Common myeloid progenitor, CD34-positive (primary cell): ENCODE data around the gene NDUFS7.
"Not testable (repeated sequence)": the region's sequence is repeated elsewhere in the genome, so short reads cannot be mapped to it uniquely, and the experiment has no call there.

Experiments
- CTCF ChIA-PET: fragments of 350-600 bp; sonication (Branson Sonifier 250); formaldehyde crosslinking; loops from one replicate; lab custom pipeline; 2021; ENCODE audit warnings: antibody characterized with exemption; lab: Charles Lee
- POLR2A ChIA-PET: fragments of 350-600 bp; sonication (Branson Sonifier 250); formaldehyde crosslinking; loops from one replicate; lab custom pipeline; 2021; ENCODE audit warnings: antibody characterized with exemption; lab: Charles Lee
- DNase-seq, 3 donors: peaks; one replicate each; pipeline versions ENCODE4 v3.0.0 to v3.0.0-alpha.2; 2013
- H3K27ac ChIP-seq, 2 experiments: 1 replicate in 1 of 2; 2 replicates in 1 of 2; pipeline ENCODE4 v1.7.0; 2013; ENCODE audit warnings: inconsistent platforms in 2 of 2, low read length in 2 of 2, mild to moderate bottlenecking in 2 of 2, low read depth in 1 of 2, moderate library complexity in 1 of 2; ENCODE audit not compliant: severe bottlenecking in 2 of 2, insufficient read depth in 1 of 2, poor library complexity in 1 of 2
- H3K27me3 ChIP-seq, 5 experiments: replicated peaks in 2 of 5; 1 replicate in 3 of 5; 2 replicates in 2 of 5; pipeline versions ENCODE4 v1.6.1 to v1.7.0; 2013; ENCODE audit warnings: low read length in 4 of 5, mild to moderate bottlenecking in 2 of 5, moderate library complexity in 2 of 5, inconsistent platforms in 1 of 5; ENCODE audit not compliant: insufficient read depth in 5 of 5, control insufficient read depth in 4 of 5
- H3K36me3 ChIP-seq, 4 experiments: 1 replicate in 2 of 4; 2 replicates in 2 of 4; pipeline versions ENCODE4 v1.6.1 to v1.7.0; 2013; ENCODE audit warnings: low read length in 3 of 4, control low read depth in 1 of 4, mild to moderate bottlenecking in 1 of 4; ENCODE audit not compliant: control insufficient read depth in 4 of 4, insufficient read depth in 4 of 4
- H3K4me1 ChIP-seq, 4 experiments: 1 replicate in 3 of 4; 2 replicates in 1 of 4; pipeline versions ENCODE4 v1.6.1 to v1.7.1; 2013; ENCODE audit warnings: low read length in 3 of 4, mild to moderate bottlenecking in 3 of 4, control low read depth in 1 of 4, inconsistent platforms in 1 of 4, moderate library complexity in 1 of 4; ENCODE audit not compliant: control insufficient read depth in 4 of 4, insufficient read depth in 4 of 4; ENCODE audit errors: control extremely low read depth in 1 of 4
- H3K4me3 ChIP-seq, 7 experiments: 1 replicate in 4 of 7; 2 replicates in 3 of 7; pipeline versions ENCODE4 v1.5.1 to v1.7.0; 2013; ENCODE audit warnings: mild to moderate bottlenecking in 7 of 7, low read length in 6 of 7, moderate library complexity in 6 of 7, inconsistent platforms in 2 of 7, low read depth in 2 of 7, control low read depth in 1 of 7; ENCODE audit not compliant: insufficient read depth in 4 of 7, control insufficient read depth in 1 of 7; ENCODE audit errors: extremely low read depth in 1 of 7
- H3K9me3 ChIP-seq, 5 experiments: 1 replicate in 4 of 5; 2 replicates in 1 of 5; pipeline versions ENCODE4 v1.6.1 to v1.7.1; 2013; ENCODE audit warnings: low read length in 4 of 5, mild to moderate bottlenecking in 2 of 5, inconsistent platforms in 1 of 5, low read depth in 1 of 5, moderate library complexity in 1 of 5; ENCODE audit not compliant: control insufficient read depth in 4 of 5, insufficient read depth in 2 of 5; ENCODE audit errors: control extremely low read depth in 1 of 5
- WGBS: methylation state at CpG from one replicate; pipeline ENCODE4 v1.1.5; 2013; ENCODE audit not compliant: insufficient coverage; 5-methylcytosine and 5-hydroxymethylcytosine counted together

The NDUFS7 gene

GRCh38 chr19:1418951-1419738, 35.4 kb downstream of the NDUFS7 start:
- no peaks in the 10 kb centered on the region for H3K27me3 ChIP-seq
- ChIA-PET CTCF (interaction anchor here (0.9 kb wide), 1 partner anchor 9 kb away, joined by 3 read pairs; no protein-coding TSS in a partner anchor), POLR2A (interaction anchor here (0.6 to 0.8 kb wide), 3 partner anchors 130 to 877 kb away, joined by 3 to 5 read pairs (median 5); no protein-coding TSS in a partner anchor)
- H3K27ac ChIP-seq, result no peak overlapping the region
- peaks cover 16 to 87% (median 64%) of the 10 kb centered on the region in 4 experiments for H3K36me3 ChIP-seq
- WGBS, result 98% methylated on average over 21 of the region's 21 CpGs
- H3K9me3 ChIP-seq, result no peaks in the 10 kb centered on the region
- H3K4me1 ChIP-seq, result peaks cover 0 to 21% (median 17%) of the 10 kb centered on the region in 4 experiments
- H3K4me3 ChIP-seq, result no peak overlapping the region
- DNase-seq, result no peak

- DNase-seq, H3K9me3 ChIP-seq, H3K4me3 ChIP-seq, POLR2A ChIA-PET, H3K27ac ChIP-seq, H3K27me3 ChIP-seq: not testable (repeated sequence)
- WGBS, result 100% methylated on average over 6 of the region's 43 CpGs
- CTCF ChIA-PET, result interaction anchor here (1.5 kb wide), 1 partner anchor 14 kb away, joined by 3 read pairs; no protein-coding TSS in a partner anchor
- Histone ChIP-seq H3K36me3 (peaks cover 18 to 91% (median 70%) of the 10 kb centered on the region in 4 experiments), H3K4me1 (peaks cover 0 to 18% (median 14%) of the 10 kb centered on the region in 4 experiments)
Observed at GRCh38 chr19:1420085-1420484, 36.4 kb downstream of the NDUFS7 start.

- ChIA-PET POLR2A (no interaction called here), CTCF (interaction anchor here (1.5 kb wide), 1 partner anchor 15 kb away, joined by 3 read pairs; no protein-coding TSS in a partner anchor)
- 97% methylated on average over 15 of the region's 15 CpGs for WGBS
- H3K36me3 ChIP-seq, result peaks cover 19 to 96% (median 74%) of the 10 kb centered on the region in 4 experiments
- no peak overlapping the region for H3K27ac ChIP-seq
- H3K4me3 ChIP-seq, result no peak overlapping the region
- H3K27me3 ChIP-seq, result no peaks in the 10 kb centered on the region
- no peak for DNase-seq
- H3K4me1 ChIP-seq, result peaks cover 0 to 13% (median 9%) of the 10 kb centered on the region in 4 experiments
- H3K9me3 ChIP-seq, result no peaks in the 10 kb centered on the region
Observed at GRCh38 chr19:1420590-1420989, 36.9 kb downstream of the NDUFS7 start.

- Histone ChIP-seq H3K9me3 (no peaks in the 10 kb centered on the region), H3K27me3 (no peaks in the 10 kb centered on the region), H3K27ac (no peak overlapping the region), H3K4me1 (peaks cover 0 to 5% (median 2%) of the 10 kb centered on the region in 4 experiments), H3K4me3 (no peak overlapping the region), H3K36me3 (peaks cover 23 to 96% (median 80%) of the 10 kb centered on the region in 4 experiments)
- no peak for DNase-seq
- CTCF ChIA-PET, result interaction anchor here (1.5 kb wide), 1 partner anchor 16 kb away, joined by 3 read pairs; no protein-coding TSS in a partner anchor
- POLR2A ChIA-PET, result no interaction called here
- WGBS, result 100% methylated on average over 37 of the region's 37 CpGs
Observed at GRCh38 chr19:1421218-1421957, 37.7 kb downstream of the NDUFS7 start.

- ChIA-PET CTCF (no interaction called here), POLR2A (no interaction called here)
- no peaks in the 10 kb centered on the region for H3K27me3 ChIP-seq
- no peak overlapping the region for H3K27ac ChIP-seq
- 98% methylated on average over 22 of the region's 22 CpGs for WGBS
- H3K9me3 ChIP-seq, result no peaks in the 10 kb centered on the region
- peaks cover 0 to 1% (median 0%) of the 10 kb centered on the region in 4 experiments for H3K4me1 ChIP-seq
- H3K36me3 ChIP-seq, result peaks cover 23 to 96% (median 81%) of the 10 kb centered on the region in 4 experiments
- H3K4me3 ChIP-seq, result no peak overlapping the region
- no peak for DNase-seq
Observed at GRCh38 chr19:1421958-1422305, 38.2 kb downstream of the NDUFS7 start.

GRCh38 chr19:1422360-1422759, 38.7 kb downstream of the NDUFS7 start:
- no peak for DNase-seq
- Histone ChIP-seq H3K27ac (no peak overlapping the region), H3K36me3 (peaks cover 23 to 96% (median 80%) of the 10 kb centered on the region in 4 experiments), H3K4me1 (no peaks in the 10 kb centered on the region), H3K27me3 (no peaks in the 10 kb centered on the region), H3K4me3 (no peak overlapping the region), H3K9me3 (no peaks in the 10 kb centered on the region)
- ChIA-PET CTCF (no interaction called here), POLR2A (no interaction called here)
- 96% methylated on average over 15 of the region's 16 CpGs for WGBS
